ENCODE data around the gene KNL1. TPM values are rescaled to one million over a fixed set of nuclear protein-coding genes. Genes with fewer than 3 reads are reported as not detected.

Gene KNL1
- 10 to 100 TPM; 40.6 to 44.1 TPM for total RNA-seq

GRCh38 chr15:40593588-40594428, at the start of gene KNL1:
TSS of gene KNL1 (plus strand) at chr15:40594249. CDS start at chr15:40602932, 8,683 bp downstream.

GRCh38 chr15:40564591-40565332, 29.3 kb upstream of the KNL1 start, which contains the start of gene CCDC32:
TSS of gene CCDC32 (minus strand) at chr15:40565042. CDS start at chr15:40563015, 2,027 bp downstream.

GRCh38 chr15:40569129-40569953, 24.7 kb upstream of the KNL1 start, which contains the start of gene RPUSD2:
TSS of gene RPUSD2 (plus strand) at chr15:40569299. CDS start at chr15:40569338, 39 bp downstream.

GRCh38 chr15:40694688-40695468, 100.8 kb downstream of the KNL1 start, which contains the start of gene RAD51:
TSS of gene RAD51 (plus strand) at chr15:40695174. CDS start at chr15:40698759, 3,585 bp downstream.

Other genes starting within 250 kb of the KNL1 start
- not detected for gene PHGR1, start 243.2 kb upstream of the KNL1 start, total RNA-seq
- under 1 TPM; 0.05 to 0.08 TPM for gene DISP2, start 236.0 kb upstream of the KNL1 start, total RNA-seq
- gene KNSTRN, start 211.5 kb upstream of the KNL1 start, total RNA-seq, result 10 to 100 TPM; 35.5 to 35.7 TPM
- 10 to 100 TPM; 43.6 to 45.3 TPM for gene IVD, start 188.5 kb upstream of the KNL1 start, total RNA-seq
- gene BAHD1, start 153.3 kb upstream of the KNL1 start, total RNA-seq, result 10 to 100 TPM; 29.7 to 30.0 TPM
- gene CHST14, start 123.3 kb upstream of the KNL1 start, total RNA-seq, result 10 to 100 TPM; 13.7 to 14.1 TPM
- gene CCDC32, start 29.2 kb upstream of the KNL1 start, total RNA-seq, result 10 to 100 TPM; 24.8 to 30.9 TPM
- gene RPUSD2, start 24.9 kb upstream of the KNL1 start, total RNA-seq, result 10 to 100 TPM; 10.3 to 13.2 TPM
- 10 to 100 TPM; 44.5 to 48.6 TPM for gene RAD51, start 100.9 kb downstream of the KNL1 start, total RNA-seq
- gene RMDN3, start 161.0 kb downstream of the KNL1 start, total RNA-seq, result 10 to 100 TPM; 28.4 to 30.3 TPM
- gene GCHFR, start 169.8 kb downstream of the KNL1 start, total RNA-seq, result 10 to 100 TPM; 47.0 to 47.9 TPM
- gene C15orf62, start 175.7 kb downstream of the KNL1 start, total RNA-seq, result 1 to 10 TPM; 1.5 to 1.8 TPM
- gene ZFYVE19, start 212.8 kb downstream of the KNL1 start, total RNA-seq, result 10 to 100 TPM; 27.2 to 27.9 TPM
- 10 to 100 TPM; 43.8 to 44.3 TPM for gene DNAJC17, start 213.2 kb downstream of the KNL1 start, total RNA-seq
- not detected for gene PPP1R14D, start 234.5 kb downstream of the KNL1 start, total RNA-seq
- gene SPINT1, start 249.8 kb downstream of the KNL1 start, total RNA-seq, result 1 to 10 TPM; 4.3 to 6.8 TPM